HAP-1 (cell line): ENCODE results near the gene CXCL16.

ENCODE experiments used
- DNase-seq, 2 experiments: peaks; one replicate each; pipeline ENCODE4 v3.0.0-alpha.2; 2016 to 2020; ENCODE audit warnings: low spot score in 2 of 2
- H3K27me3 ChIP-seq: fragments of 250-450 bp; sonication (Bioruptor Pico); 2 replicates; pipeline ENCODE4 v1.5.1; 2020; ENCODE audit warnings: low read depth, mild to moderate bottlenecking, moderate library complexity
- H3K36me3 ChIP-seq: fragments of 250-450 bp; sonication (Bioruptor Pico); replicated peaks from 2 replicates; pipeline ENCODE4 v1.5.1; 2020; ENCODE audit warnings: mild to moderate bottlenecking
- H3K4me1 ChIP-seq: fragments of 250-450 bp; sonication (Bioruptor Pico); 2 replicates; pipeline ENCODE4 v1.5.1; 2020; ENCODE audit warnings: mild to moderate bottlenecking
- H3K4me3 ChIP-seq: fragments of 250-450 bp; sonication (Bioruptor Pico); 2 replicates; pipeline ENCODE4 v1.5.1; 2020; ENCODE audit warnings: mild to moderate bottlenecking, moderate library complexity
- H3K9me3 ChIP-seq: fragments of 250-450 bp; sonication (Bioruptor Pico); 2 replicates; pipeline ENCODE4 v1.5.1; 2020; ENCODE audit warnings: mild to moderate bottlenecking, moderate library complexity
- in situ Hi-C: fragments of 300-500 bp; cut with MboI; formaldehyde crosslinking; loops from 3 replicates; pipeline ENCODE4 v1.14.3; 2020; ENCODE audit warnings: low sequenced_read_pairs, inconsistent platforms, mixed read lengths

The CXCL16 gene

GRCh38 chr17:4771519-4772234, 31.9 kb upstream of the CXCL16 start, which contains the start of gene TM4SF5:
TM4SF5 (plus strand) TSS chr17:4771886; CDS start chr17:4771923, 37 bp downstream.
- H3K36me3 ChIP-seq = no peaks in the 10 kb centered on the region
- in situ Hi-C loops = no loop called here
- no peak for DNase-seq
- H3K4me3 ChIP-seq = no peak within 1 kb of the TSS
- no peaks in the 10 kb centered on the region for H3K27me3 ChIP-seq
- no peaks in the 10 kb centered on the region for H3K9me3 ChIP-seq
- H3K4me1 ChIP-seq = no peaks in the 10 kb centered on the region

DNA sequence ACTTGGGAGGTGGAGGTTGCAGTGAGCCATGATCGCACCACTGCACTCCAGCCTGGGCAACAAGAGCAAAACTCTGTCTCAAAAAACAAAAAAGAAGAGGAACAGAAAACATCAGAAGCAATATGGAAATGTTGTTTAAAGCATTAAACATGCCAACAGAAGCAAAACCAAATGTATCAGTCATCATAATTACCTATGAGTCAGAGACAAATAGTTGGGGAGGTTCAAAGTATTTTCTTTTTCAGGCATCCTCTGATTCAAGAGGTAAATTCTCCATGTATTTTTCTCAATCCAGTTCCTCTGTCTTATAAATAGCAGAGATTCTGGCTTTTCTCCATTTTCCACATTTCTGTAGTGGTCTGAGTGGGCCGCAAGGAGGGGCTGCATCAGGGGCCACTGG, 29.9 kb upstream of the CXCL16 start:
- no peaks in the 10 kb centered on the region for H3K9me3 ChIP-seq
- no peaks in the 10 kb centered on the region for H3K4me1 ChIP-seq
- no peak for DNase-seq
- in situ Hi-C loops = no loop called here
- no peak overlapping the region for H3K4me3 ChIP-seq
- H3K27me3 ChIP-seq = no peaks in the 10 kb centered on the region
- H3K36me3 ChIP-seq = no peaks in the 10 kb centered on the region

DNA sequence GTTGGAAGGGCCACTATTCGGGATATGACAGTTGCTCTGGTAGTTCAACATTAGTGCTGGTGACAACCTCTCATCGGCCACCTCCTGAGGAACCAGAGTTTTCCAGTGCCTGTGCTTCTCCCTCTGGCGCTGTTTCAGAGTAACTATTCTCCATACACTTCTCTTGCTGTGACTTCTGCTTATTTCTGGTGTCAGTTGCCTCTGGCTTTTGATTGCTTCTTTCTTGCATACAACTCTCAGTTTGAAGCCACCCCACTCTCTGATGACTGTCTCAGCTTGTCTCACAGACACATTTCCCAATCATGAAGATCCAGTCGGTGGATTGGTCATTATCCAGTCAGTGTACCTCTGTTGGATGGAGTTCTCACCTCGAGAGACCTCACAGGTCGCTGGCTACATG, 28.6 kb upstream of the CXCL16 start:
- H3K36me3 ChIP-seq = no peaks in the 10 kb centered on the region
- DNase-seq = no peak
- H3K27me3 ChIP-seq = no peaks in the 10 kb centered on the region
- in situ Hi-C loops = no loop called here
- H3K4me1 ChIP-seq = no peaks in the 10 kb centered on the region
- no peak overlapping the region for H3K4me3 ChIP-seq
- no peaks in the 10 kb centered on the region for H3K9me3 ChIP-seq

DNA sequence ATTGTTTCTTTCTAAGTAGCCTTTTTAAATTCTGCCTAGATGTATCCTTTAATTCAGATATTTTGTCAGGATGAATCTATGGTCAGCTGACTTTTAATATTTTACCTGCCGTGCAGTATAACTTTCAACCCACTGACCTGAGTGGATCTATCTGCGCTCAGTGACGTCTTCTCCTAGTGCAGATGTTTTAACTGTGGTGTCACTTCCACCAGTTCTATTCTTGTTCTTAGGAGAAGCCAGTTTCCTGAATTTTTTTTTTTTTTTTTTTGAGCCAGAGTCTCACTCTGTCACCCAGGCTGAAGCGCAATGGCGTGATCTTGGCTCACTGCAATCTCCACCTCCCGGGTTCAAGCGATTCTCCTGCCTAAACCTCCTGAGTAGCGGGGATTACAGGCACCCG, 27.0 kb upstream of the CXCL16 start:
- DNase-seq = no peak
- H3K36me3 ChIP-seq = no peaks in the 10 kb centered on the region
- no peaks in the 10 kb centered on the region for H3K27me3 ChIP-seq
- in situ Hi-C loops = no loop called here
- H3K4me1 ChIP-seq = no peaks in the 10 kb centered on the region
- no peaks in the 10 kb centered on the region for H3K9me3 ChIP-seq
- no peak overlapping the region for H3K4me3 ChIP-seq

GRCh38 chr17:4766201-4766600, 26.5 kb upstream of the CXCL16 start:
- in situ Hi-C loops = no loop called here
- no peak for DNase-seq

GRCh38 chr17:4764595-4764994, 24.9 kb upstream of the CXCL16 start:
- Histone ChIP-seq H3K4me1 (no peaks in the 10 kb centered on the region), H3K4me3 (no peak overlapping the region), H3K36me3 (no peaks in the 10 kb centered on the region), H3K27me3 (no peaks in the 10 kb centered on the region), H3K9me3 (no peaks in the 10 kb centered on the region)
- no peak for DNase-seq
- in situ Hi-C loops = no loop called here

More at GRCh38 chr17:4766201-4766600, 26.5 kb upstream of the CXCL16 start:
- no peak overlapping the region for H3K4me3 ChIP-seq
- no peaks in the 10 kb centered on the region for H3K36me3 ChIP-seq
- H3K4me1 ChIP-seq = no peaks in the 10 kb centered on the region
- no peaks in the 10 kb centered on the region for H3K27me3 ChIP-seq
- no peaks in the 10 kb centered on the region for H3K9me3 ChIP-seq

GRCh38 chr17:4759776-4760236, 20.1 kb upstream of the CXCL16 start:
- H3K36me3 ChIP-seq = no peaks in the 10 kb centered on the region
- in situ Hi-C loops = no loop called here
- no peaks in the 10 kb centered on the region for H3K4me1 ChIP-seq
- DNase-seq = no peak
- H3K9me3 ChIP-seq = no peaks in the 10 kb centered on the region
- no peak overlapping the region for H3K4me3 ChIP-seq
- H3K27me3 ChIP-seq = peaks cover 8% of the 10 kb centered on the region

DNA sequence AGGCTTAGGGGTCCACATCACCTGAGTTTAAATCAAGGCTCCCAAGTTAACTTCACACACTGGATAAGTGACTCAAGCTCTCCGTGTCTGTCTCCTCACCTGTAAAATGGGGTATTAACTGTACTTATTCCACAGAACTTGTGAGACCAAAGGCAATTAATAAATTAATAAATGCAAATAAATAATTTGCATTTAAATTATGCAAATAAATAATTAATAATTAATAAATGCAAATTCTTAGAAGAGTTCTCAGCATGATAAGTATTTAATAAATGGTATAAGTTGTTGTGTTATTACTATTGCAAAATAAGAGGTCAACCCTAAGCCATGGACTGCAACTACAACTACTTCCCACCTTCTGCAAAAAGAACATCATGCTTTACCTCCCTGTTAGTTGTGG, 13.7 kb upstream of the CXCL16 start:
- Histone ChIP-seq H3K36me3 (no peaks in the 10 kb centered on the region), H3K9me3 (no peaks in the 10 kb centered on the region), H3K4me1 (peaks cover 4% of the 10 kb centered on the region), H3K4me3 (no peak overlapping the region), H3K27me3 (peaks cover 43% of the 10 kb centered on the region)
- DNase-seq = no peak
- in situ Hi-C loops = no loop called here

DNA sequence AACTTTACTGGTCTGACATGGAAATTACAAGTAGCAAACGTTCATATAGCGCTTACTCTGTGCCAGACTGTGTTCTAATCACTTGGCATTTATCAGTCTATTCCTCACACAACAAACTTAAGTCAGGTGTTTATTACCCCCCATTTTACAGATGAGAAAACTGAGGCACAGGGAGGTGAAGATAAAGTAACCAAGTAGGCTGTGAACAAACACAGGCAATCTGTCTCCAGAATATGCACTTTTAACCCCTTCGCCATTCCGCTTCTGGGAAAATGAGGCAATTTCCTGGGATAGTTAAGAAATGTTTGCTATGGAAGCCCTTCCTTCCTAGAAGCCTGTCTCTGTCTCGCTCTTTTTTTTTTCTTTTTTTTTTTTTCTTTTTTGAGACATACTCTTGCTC, 12.2 kb upstream of the CXCL16 start:
- Histone ChIP-seq H3K4me3 (no peak overlapping the region), H3K9me3 (no peaks in the 10 kb centered on the region), H3K27me3 (peaks cover 47% of the 10 kb centered on the region), H3K36me3 (no peaks in the 10 kb centered on the region), H3K4me1 (peaks cover 4% of the 10 kb centered on the region)
- in situ Hi-C loops = no loop called here
- DNase-seq = no peak

DNA sequence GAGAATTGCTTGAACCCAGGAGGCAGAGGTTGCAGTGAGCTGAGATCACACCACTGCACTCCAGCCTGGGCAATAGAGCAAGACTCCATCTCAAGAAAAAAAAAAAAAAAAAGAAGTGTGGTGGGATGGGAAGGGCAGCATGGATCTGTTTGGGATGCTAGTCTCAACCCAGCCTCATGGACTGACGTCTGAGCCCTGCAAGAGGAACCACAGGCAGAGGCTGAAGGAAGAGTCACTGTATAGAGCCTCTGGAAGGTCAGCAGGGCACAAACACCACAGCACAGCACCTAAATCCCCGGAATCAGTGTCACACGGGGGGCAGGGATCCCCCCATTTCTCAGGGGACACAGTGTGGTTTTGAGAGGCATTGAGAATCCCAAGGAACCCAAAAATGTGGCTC, 10.9 kb upstream of the CXCL16 start:
- no peak overlapping the region for H3K4me3 ChIP-seq
- peaks cover 4% of the 10 kb centered on the region for H3K4me1 ChIP-seq
- in situ Hi-C loops = no loop called here
- no peak for DNase-seq
- no peaks in the 10 kb centered on the region; the same call in 1 of the 2 replicates for H3K9me3 ChIP-seq
- H3K27me3 ChIP-seq = peaks cover 47% of the 10 kb centered on the region
- H3K36me3 ChIP-seq = no peaks in the 10 kb centered on the region

DNA sequence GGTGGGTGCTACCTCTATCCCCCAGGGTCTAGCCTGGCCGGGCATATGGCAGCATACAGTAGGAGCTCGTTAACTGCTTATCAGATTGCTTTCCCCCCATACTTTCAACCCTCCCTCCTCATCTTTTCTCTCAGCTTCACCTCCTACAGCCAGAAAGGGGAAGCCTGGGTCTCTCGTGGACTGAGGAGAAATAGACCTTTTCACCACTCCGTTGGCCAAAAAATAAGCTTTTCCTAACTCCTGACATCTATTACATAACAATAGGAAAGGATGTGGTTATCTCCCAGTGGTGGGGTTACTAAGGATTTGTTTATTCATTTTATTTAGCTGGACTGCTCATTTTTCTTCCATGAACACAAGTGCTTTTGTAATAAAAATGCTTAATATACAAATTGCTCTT, 9.0 kb upstream of the CXCL16 start:
- Histone ChIP-seq H3K4me3 (no peak overlapping the region), H3K27me3 (peaks cover 33% of the 10 kb centered on the region), H3K36me3 (no peaks in the 10 kb centered on the region), H3K4me1 (peaks cover 4% of the 10 kb centered on the region), H3K9me3 (no peaks in the 10 kb centered on the region; the same call in 1 of the 2 replicates)
- DNase-seq = no peak
- in situ Hi-C loops = no loop called here

- peaks cover 4% of the 10 kb centered on the region for H3K4me1 ChIP-seq
- no peak overlapping the region for H3K4me3 ChIP-seq
- no peaks in the 10 kb centered on the region for H3K36me3 ChIP-seq
- in situ Hi-C loops = no loop called here
- DNase-seq = no peak
- H3K27me3 ChIP-seq = peaks cover 27% of the 10 kb centered on the region
- H3K9me3 ChIP-seq = no peaks in the 10 kb centered on the region; the same call in 1 of the 2 replicates
Observed at GRCh38 chr17:4747847-4748246, 8.1 kb upstream of the CXCL16 start.

GRCh38 chr17:4744999-4745969, 5.6 kb upstream of the CXCL16 start:
- no peak overlapping the region for H3K4me3 ChIP-seq
- in situ Hi-C loops = no loop called here
- H3K27me3 ChIP-seq = peaks cover 18% of the 10 kb centered on the region

DNA sequence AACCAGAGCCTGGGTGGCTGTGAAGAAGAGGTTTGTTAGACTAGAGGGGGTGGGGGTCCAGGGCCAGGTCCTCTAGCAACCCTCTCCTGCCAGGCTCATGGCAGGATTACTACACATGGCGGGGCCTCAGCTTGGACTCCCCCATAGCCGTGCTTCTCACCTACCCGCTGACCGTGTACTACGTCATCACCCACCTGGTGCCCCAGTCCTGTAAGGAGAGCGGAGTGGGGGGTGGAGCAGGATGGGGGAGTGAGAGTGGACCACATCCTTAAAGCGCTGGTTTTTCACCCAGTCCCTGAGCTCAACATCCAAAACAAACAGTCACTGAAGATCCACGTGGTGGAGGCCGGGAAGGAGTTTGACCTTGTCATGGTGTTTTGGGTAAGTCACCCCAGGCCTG, 4.2 kb upstream of the CXCL16 start:
- Histone ChIP-seq H3K36me3 (no peaks in the 10 kb centered on the region), H3K4me3 (no peak overlapping the region), H3K9me3 (no peaks in the 10 kb centered on the region; the same call in 1 of the 2 replicates), H3K4me1 (peaks cover 3% of the 10 kb centered on the region), H3K27me3 (peaks cover 8% of the 10 kb centered on the region)
- no peak for DNase-seq
- in situ Hi-C loops = no loop called here

More at GRCh38 chr17:4744999-4745969, 5.6 kb upstream of the CXCL16 start:
- Histone ChIP-seq H3K36me3 (no peaks in the 10 kb centered on the region), H3K9me3 (no peaks in the 10 kb centered on the region; the same call in 1 of the 2 replicates), H3K4me1 (peaks cover 4% of the 10 kb centered on the region)
- no peak for DNase-seq
